Gastrocnemius medialis (tissue), 4 donors: Measurements from ENCODE around the gene CCDC85C.

ENCODE experiments used
- CTCF ChIP-seq, 5 experiments: fragments of 450-650 bp in 3 of 5; fragments of 200-600 bp in 2 of 5; sonication (generic) in 2 of 5; IDR thresholded peaks in 4 of 5; conservative IDR thresholded peaks in 1 of 5; 1 replicate in 4 of 5; 2 replicates in 1 of 5; pipeline ENCODE4 v1.5.1; 2016 to 2019; ENCODE audit warnings: antibody characterized with exemption in 5 of 5, mild to moderate bottlenecking in 3 of 5, moderate library complexity in 3 of 5
- POLR2A ChIP-seq, 2 donors: fragments of 450-650 bp; IDR thresholded peaks; one replicate each; pipeline ENCODE4 v1.6.1; 2017; ENCODE audit warnings: antibody characterized with exemption in 2 of 2, mild to moderate bottlenecking in 2 of 2, moderate library complexity in 2 of 2

GRCh38 chr14:99624024-99624423 is 20.0 kb upstream of the CCDC85C start:
- TF ChIP-seq CTCF (IDR thresholded peaks at IDR 0.05 in 4 of 5, conservative IDR thresholded peaks at IDR 0.05 in 1 of 5) (no peak), POLR2A (IDR thresholded peaks at IDR 0.05) (no peak)
